Cardiac muscle cell (in vitro differentiated cells and primary cell): ENCODE measurements around the gene ZNF362. TPM values are rescaled to one million over a fixed set of nuclear protein-coding genes. Genes with fewer than 3 reads are reported as not detected.
A peak's percentile ranks its signal among the peaks of the same experiment; 100 is the strongest.

Source experiments
- DNase-seq, 2 donors: peaks; one replicate each; pipeline versions ENCODE4 v3.0.0 to v3.0.0-alpha.2; 2010 to 2017; ENCODE audit warnings: low read depth in 1 of 2, low spot score in 1 of 2
- H3K27ac ChIP-seq: fragments of 200-600 bp; sonication (generic); 2 replicates; pipeline ENCODE4 v1.5.1; 2016
- H3K27me3 ChIP-seq: fragments of 200-600 bp; sonication (generic); 2 replicates; pipeline ENCODE4 v1.6.0; 2016; ENCODE audit warnings: control low read depth
- H3K36me3 ChIP-seq: fragments of 200-600 bp; sonication (generic); 2 replicates; pipeline ENCODE4 v1.5.1; 2016; ENCODE audit warnings: control low read depth
- H3K4me1 ChIP-seq: fragments of 200-600 bp; sonication (generic); 2 replicates; pipeline ENCODE4 v1.8.1; 2017; ENCODE audit warnings: low read depth, mild to moderate bottlenecking, mixed run types
- H3K4me3 ChIP-seq: fragments of 200-600 bp; sonication (generic); 2 replicates; pipeline ENCODE4 v1.5.1; 2016; ENCODE audit warnings: mild to moderate bottlenecking
- H3K9me3 ChIP-seq: fragments of 200-600 bp; sonication (generic); 2 replicates; pipeline ENCODE4 v1.5.1; 2017; ENCODE audit warnings: low read depth, mild to moderate bottlenecking, control low read depth
- CTCF ChIP-seq: IDR thresholded peaks from 2 replicates; pipeline ENCODE4 v1.5.1; 2012; ENCODE audit warnings: low read depth, mild to moderate bottlenecking, low read length
- polyA plus RNA-seq: library from polyadenylated mRNA; unstranded; fragments of >200 nt; fragmentation: Nextera tagmentation; extraction: Ambion mirVana; gene quantifications from 2 replicates; pipeline ENCODE4 v1.2.1, GENCODE V29; 2016
- total RNA-seq: library from RNA; depleted of rRNA; stranded (reverse); fragments of >200 nt; gene quantifications from 2 replicates; pipeline ENCODE4 v1.2.3, GENCODE V29; 2016

ZNF362 gene
- total and polyA plus RNA-seq, 2 experiments from 2014 or later, result 57.9 to 77.5 TPM

GRCh38 chr1:33344896-33345560, 88.7 kb downstream of the ZNF362 start:
- Histone ChIP-seq H3K27me3 (no peaks in the 10 kb centered on the region), H3K4me1 (peaks cover 63% of the 10 kb centered on the region), H3K4me3 (no peak overlapping the region), H3K27ac (no peak overlapping the region), H3K36me3 (no peaks in the 10 kb centered on the region), H3K9me3 (no peaks in the 10 kb centered on the region)
- no peak for TF ChIP-seq CTCF
- DNase-seq, result no peak

GRCh38 chr1:33346533-33346926, 90.2 kb downstream of the ZNF362 start:
- Histone ChIP-seq H3K4me3 (no peak overlapping the region), H3K9me3 (no peaks in the 10 kb centered on the region), H3K27ac (no peak overlapping the region), H3K4me1 (peaks cover 51% of the 10 kb centered on the region), H3K27me3 (no peaks in the 10 kb centered on the region), H3K36me3 (no peaks in the 10 kb centered on the region)
- no peak for DNase-seq
- TF ChIP-seq CTCF, result no peak

- H3K4me1 ChIP-seq, result peaks cover 45% of the 10 kb centered on the region
- H3K36me3 ChIP-seq, result no peaks in the 10 kb centered on the region
- no peak overlapping the region for H3K27ac ChIP-seq
- no peak for TF ChIP-seq CTCF
- H3K27me3 ChIP-seq, result no peaks in the 10 kb centered on the region
- peak in 1 of 2 donors; percentile 96 for DNase-seq
- H3K9me3 ChIP-seq, result no peaks in the 10 kb centered on the region
- H3K4me3 ChIP-seq, result no peak overlapping the region
Observed at GRCh38 chr1:33346927-33347649, 90.8 kb downstream of the ZNF362 start.

- Histone ChIP-seq H3K27me3 (no peaks in the 10 kb centered on the region), H3K4me1 (peaks cover 40% of the 10 kb centered on the region), H3K27ac (no peak overlapping the region)
Observed at GRCh38 chr1:33347650-33347992, 91.3 kb downstream of the ZNF362 start.

GRCh38 chr1:33348194-33348593, 91.9 kb downstream of the ZNF362 start:
- Histone ChIP-seq H3K36me3 (no peaks in the 10 kb centered on the region), H3K4me3 (peak overlapping the region; percentile 98), H3K9me3 (no peaks in the 10 kb centered on the region), H3K4me1 (peaks cover 36% of the 10 kb centered on the region), H3K27me3 (no peaks in the 10 kb centered on the region), H3K27ac (no peak overlapping the region)
- no peak for TF ChIP-seq CTCF
- DNase-seq, result peak in 1 of 2 donors; percentile 55

More at GRCh38 chr1:33347650-33347992, 91.3 kb downstream of the ZNF362 start:
- Histone ChIP-seq H3K36me3 (no peaks in the 10 kb centered on the region), H3K4me3 (peak overlapping the region; percentile 98), H3K9me3 (no peaks in the 10 kb centered on the region)
- TF ChIP-seq CTCF, result no peak
- peak in 1 of 2 donors; percentile 78 for DNase-seq
